Testis (tissue), 3 donors: Measurements from ENCODE around the gene WNT3. TPM values are rescaled to one million over a fixed set of nuclear protein-coding genes. Genes with fewer than 3 reads are reported as not detected.
A peak's percentile ranks its signal among the peaks of the same experiment; 100 is the strongest.

Experiments
- DNase-seq: peaks from one replicate; pipeline ENCODE4 v3.0.0-alpha.2; 2019
- H3K27ac ChIP-seq, 2 donors: fragments of 200-600 bp; sonication (generic); one replicate each; pipeline ENCODE4 v1.5.1; 2019
- H3K27me3 ChIP-seq: fragments of 200-600 bp; sonication (generic); one replicate; pipeline ENCODE4 v1.5.1; 2019
- H3K36me3 ChIP-seq: fragments of 200-600 bp; sonication (generic); one replicate; pipeline ENCODE4 v1.5.1; 2017; ENCODE audit warnings: low read depth; ENCODE audit errors: missing control alignments
- H3K4me1 ChIP-seq: fragments of 200-600 bp; sonication (generic); one replicate; pipeline ENCODE4 v1.5.1; 2019
- H3K4me3 ChIP-seq, 2 donors: fragments of 200-600 bp; sonication (generic); one replicate each; pipeline ENCODE4 v1.5.1; 2017 to 2019
- H3K9me3 ChIP-seq: fragments of 200-600 bp; sonication (generic); one replicate; pipeline ENCODE4 v1.5.1; 2017
- POLR2A ChIP-seq: fragments of 450-650 bp; IDR thresholded peaks from one replicate; pipeline ENCODE4 v1.6.1; 2017; ENCODE audit warnings: antibody characterized with exemption, mild to moderate bottlenecking, moderate library complexity
- WGBS, 2 donors: methylation state at CpG; one replicate each; pipeline ENCODE4 v1.1.5; 2018; 5-methylcytosine and 5-hydroxymethylcytosine counted together
- intact Hi-C: fragments of 100-400 bp; cut with DNase I; formaldehyde crosslinking; loops from one replicate; pipeline ENCODE4 v1.15.1; 2023; ENCODE audit warnings: low total_unique reads
- polyA plus RNA-seq: library from polyadenylated mRNA; stranded (reverse); fragments of 350-450 nt; fragmentation: Illumina TruSeq; extraction: RNeasy Lipid Tissue Mini Kit (QIAGEN cat#74804); gene quantifications from one replicate; pipeline ENCODE4 v1.2.3, GENCODE V29; 2014; ENCODE audit warnings: low read depth, low replicate concordance; ENCODE audit not compliant: insufficient read depth
- total RNA-seq, 2 donors: library from RNA; depleted of rRNA; stranded (reverse); fragments of >200 nt; gene quantifications; one replicate each; pipeline ENCODE4 v1.2.3, GENCODE V29; 2016
- TF ChIP-seq, protein P1 (sequence below), 3 experiments: fragments of 450-650 bp in 2 of 3; fragments of 200-600 bp in 1 of 3; sonication (generic) in 1 of 3; IDR thresholded peaks; one replicate each; pipeline ENCODE4 v1.5.1; 2016 to 2019; ENCODE audit warnings: antibody characterized with exemption in 3 of 3, mild to moderate bottlenecking in 2 of 3, moderate library complexity in 1 of 3

The WNT3 gene
- total and polyA plus RNA-seq, 3 donors from 2014 or later, result 6.4 to 9.8 (median 7.7) TPM

DNA sequence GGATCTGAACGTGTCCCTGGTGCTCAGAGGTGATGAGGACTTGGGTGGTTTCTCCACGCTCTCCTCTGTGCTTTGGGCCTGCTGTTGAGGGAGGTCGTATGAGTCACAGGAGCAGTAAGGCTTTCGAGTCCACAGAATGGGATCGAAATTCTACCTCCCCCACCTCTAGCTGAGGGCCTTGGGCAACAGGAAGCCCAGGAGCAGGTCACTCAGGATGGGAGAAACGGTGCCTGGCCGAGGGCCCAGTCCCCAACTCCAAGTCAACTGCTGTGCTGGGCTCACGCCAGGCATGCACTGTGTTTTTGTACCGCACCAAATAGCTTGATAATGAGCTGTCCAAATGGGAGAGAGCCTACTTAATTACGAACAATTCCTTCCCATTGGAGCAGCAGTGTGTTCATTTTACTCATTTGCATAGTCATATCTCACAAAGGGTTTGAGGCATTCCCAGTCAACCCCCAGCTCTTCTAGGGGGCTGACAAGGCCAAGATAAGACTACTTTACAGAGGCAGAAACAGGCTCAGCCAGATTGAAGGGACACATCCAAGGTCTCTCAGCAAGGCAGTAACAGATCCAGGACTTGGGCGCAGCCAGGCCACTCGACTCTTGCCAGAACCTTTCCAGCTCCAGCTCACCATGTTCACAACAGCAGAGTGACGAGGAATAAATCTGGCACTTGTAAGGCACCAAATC is 53.6 kb downstream of the WNT3 start:
- Histone ChIP-seq H3K27ac (no peak overlapping the region), H3K4me3 (no peak overlapping the region), H3K4me1 (peaks cover 10% of the 10 kb centered on the region), H3K9me3 (no peaks in the 10 kb centered on the region), H3K36me3 (no peaks in the 10 kb centered on the region), H3K27me3 (no peaks in the 10 kb centered on the region)
- intact Hi-C loops, result no loop called here
- WGBS, 2 donors, result 35 to 44% methylated on average over 11 to 13 of the region's 13 CpGs
- TF ChIP-seq POLR2A, result no peak
- TF ChIP-seq, protein P1, sequence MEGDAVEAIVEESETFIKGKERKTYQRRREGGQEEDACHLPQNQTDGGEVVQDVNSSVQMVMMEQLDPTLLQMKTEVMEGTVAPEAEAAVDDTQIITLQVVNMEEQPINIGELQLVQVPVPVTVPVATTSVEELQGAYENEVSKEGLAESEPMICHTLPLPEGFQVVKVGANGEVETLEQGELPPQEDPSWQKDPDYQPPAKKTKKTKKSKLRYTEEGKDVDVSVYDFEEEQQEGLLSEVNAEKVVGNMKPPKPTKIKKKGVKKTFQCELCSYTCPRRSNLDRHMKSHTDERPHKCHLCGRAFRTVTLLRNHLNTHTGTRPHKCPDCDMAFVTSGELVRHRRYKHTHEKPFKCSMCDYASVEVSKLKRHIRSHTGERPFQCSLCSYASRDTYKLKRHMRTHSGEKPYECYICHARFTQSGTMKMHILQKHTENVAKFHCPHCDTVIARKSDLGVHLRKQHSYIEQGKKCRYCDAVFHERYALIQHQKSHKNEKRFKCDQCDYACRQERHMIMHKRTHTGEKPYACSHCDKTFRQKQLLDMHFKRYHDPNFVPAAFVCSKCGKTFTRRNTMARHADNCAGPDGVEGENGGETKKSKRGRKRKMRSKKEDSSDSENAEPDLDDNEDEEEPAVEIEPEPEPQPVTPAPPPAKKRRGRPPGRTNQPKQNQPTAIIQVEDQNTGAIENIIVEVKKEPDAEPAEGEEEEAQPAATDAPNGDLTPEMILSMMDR (IDR thresholded peaks at IDR 0.05), result no peak
- peak; percentile 45 for DNase-seq

DNA sequence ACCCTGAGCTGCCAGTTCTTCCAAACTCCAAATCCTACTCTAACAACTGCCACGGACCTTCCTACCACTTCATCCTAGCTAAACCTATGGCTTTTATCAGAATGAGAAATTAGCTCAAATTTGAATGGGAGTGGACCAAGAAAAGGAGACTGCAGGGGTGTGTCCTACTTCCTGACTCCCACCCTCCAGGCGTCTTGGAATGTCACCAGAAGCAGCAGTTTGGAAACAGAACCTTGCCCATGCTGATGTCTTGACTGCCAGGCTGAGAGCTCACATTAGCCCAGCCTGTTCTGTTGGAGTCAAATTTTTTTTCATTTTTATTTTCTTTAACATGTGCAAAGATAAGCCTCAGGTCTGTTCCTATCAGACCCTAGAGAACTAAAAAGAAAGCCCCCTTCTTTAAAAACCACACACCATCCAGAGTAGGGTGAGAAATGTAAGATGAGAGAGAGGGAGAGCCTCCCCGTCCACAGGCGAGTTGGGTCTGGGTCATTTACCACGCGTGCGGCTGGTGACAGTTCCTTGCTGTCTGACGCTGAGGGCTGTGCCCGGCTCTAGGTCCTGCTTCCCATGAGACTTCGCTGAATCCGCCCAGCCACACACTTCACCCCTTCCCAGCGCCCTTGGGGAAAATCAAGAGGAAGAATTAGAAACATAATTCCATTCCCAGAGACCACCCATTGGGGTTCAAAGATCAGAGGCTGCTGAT is 54.3 kb downstream of the WNT3 start:
- H3K27me3 ChIP-seq, result no peaks in the 10 kb centered on the region
- TF ChIP-seq POLR2A, result no peak
- TF ChIP-seq, protein P1 (IDR thresholded peaks at IDR 0.05), result no peak
- intact Hi-C loops, result no loop called here
- no peak for DNase-seq
- H3K4me3 ChIP-seq, result no peak overlapping the region
- WGBS, 2 donors, result 75 to 78% methylated on average over 12 of the region's 12 CpGs
- H3K9me3 ChIP-seq, result no peaks in the 10 kb centered on the region
- H3K4me1 ChIP-seq, result peaks cover 10% of the 10 kb centered on the region
- H3K27ac ChIP-seq, result no peak overlapping the region
- no peaks in the 10 kb centered on the region for H3K36me3 ChIP-seq

DNA sequence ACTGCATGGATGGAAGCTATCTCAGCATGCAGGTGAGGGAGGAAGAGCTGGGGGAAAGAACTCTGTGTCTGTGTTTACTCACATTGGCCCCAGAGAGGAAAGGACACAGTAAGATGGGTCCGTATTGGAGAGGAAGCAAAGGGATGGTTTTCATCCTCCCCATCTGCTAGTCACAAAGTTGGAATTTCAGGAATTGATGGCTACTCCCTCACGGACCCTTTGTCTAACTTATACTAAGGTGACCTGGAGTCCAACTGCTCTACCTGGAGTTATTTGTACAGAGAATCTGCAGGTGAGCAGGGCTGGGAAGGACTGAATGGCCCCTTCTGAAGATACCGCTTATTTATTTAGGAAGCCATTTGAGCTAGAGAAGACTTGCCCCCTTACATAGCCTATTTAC is 55.1 kb downstream of the WNT3 start:
- intact Hi-C loops, result no loop called here

DNA sequence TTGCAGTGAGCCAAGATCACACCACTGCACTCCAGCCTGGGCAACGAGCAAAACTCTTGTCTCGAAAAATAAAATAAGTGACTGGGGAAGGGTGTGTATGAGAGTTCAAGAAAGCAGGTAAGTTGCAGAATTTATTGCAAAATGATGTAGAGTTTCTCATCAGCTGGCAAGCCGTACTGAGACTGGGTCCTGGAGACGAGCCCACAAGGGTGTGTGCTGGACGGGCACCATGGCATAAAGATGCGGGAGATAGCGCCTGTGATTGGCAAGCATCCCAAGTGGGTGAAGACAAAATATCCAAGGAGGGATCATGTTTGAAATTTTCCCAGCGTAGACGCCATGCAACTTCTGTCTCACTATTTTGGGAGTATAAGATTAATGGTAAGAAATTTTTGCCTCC is 59.4 kb downstream of the WNT3 start:
- Histone ChIP-seq H3K36me3 (no peaks in the 10 kb centered on the region), H3K4me1 (no peaks in the 10 kb centered on the region), H3K4me3 (no peak overlapping the region), H3K27ac (no peak overlapping the region), H3K27me3 (no peaks in the 10 kb centered on the region), H3K9me3 (no peaks in the 10 kb centered on the region)
- intact Hi-C loops, result no loop called here
- TF ChIP-seq, protein P1 (IDR thresholded peaks at IDR 0.05), result no peak
- TF ChIP-seq POLR2A, result no peak
- DNase-seq, result no peak
- WGBS, 2 donors, result 84 to 92% methylated on average over 9 of the region's 9 CpGs

More for the DNA sequence above, 55.1 kb downstream of the WNT3 start:
- Histone ChIP-seq H3K27me3 (no peaks in the 10 kb centered on the region), H3K36me3 (no peaks in the 10 kb centered on the region), H3K27ac (no peak overlapping the region), H3K4me1 (peaks cover 10% of the 10 kb centered on the region), H3K4me3 (no peak overlapping the region), H3K9me3 (no peaks in the 10 kb centered on the region)
- DNase-seq, result no peak
- TF ChIP-seq, protein P1 (IDR thresholded peaks at IDR 0.05), result no peak
- no peak for TF ChIP-seq POLR2A
- WGBS, 2 donors, result 79 to 85% methylated on average over 3 of the region's 3 CpGs
